ENCODE measurements around the gene CHST6.
"Not testable (repeated sequence)": the region's sequence is repeated elsewhere in the genome, so short reads cannot be mapped to it uniquely, and the experiment has no call there.

CHST6 gene

GRCh38 chr16:75495076-75495674 is at the start of gene CHST6:
CHST6 (minus strand) TSS chr16:75495441; CDS start chr16:75479828, 15,613 bp downstream.
- peak; percentile 10 for DNase-seq

DNA sequence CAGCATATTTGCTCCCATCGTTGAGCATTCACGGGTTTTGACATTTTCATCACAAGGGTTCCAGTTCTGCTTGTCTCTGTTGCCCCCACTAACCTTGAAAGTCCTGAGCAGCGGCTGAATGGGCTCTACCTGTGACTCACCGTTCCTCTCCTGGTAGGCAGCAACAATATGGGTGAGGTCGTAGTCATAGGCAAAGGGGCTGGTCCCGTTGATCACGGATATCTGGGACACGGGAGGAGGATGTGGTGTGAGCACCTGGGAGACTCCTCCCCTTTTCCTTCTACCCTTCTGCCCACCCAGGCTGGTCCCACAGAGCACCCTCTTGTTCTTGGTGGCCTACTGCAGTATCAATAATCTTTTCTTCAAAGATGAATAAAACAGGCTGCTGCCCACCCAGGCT is 47.2 kb upstream of the CHST6 start:
- not testable (repeated sequence) for DNase-seq

DNA sequence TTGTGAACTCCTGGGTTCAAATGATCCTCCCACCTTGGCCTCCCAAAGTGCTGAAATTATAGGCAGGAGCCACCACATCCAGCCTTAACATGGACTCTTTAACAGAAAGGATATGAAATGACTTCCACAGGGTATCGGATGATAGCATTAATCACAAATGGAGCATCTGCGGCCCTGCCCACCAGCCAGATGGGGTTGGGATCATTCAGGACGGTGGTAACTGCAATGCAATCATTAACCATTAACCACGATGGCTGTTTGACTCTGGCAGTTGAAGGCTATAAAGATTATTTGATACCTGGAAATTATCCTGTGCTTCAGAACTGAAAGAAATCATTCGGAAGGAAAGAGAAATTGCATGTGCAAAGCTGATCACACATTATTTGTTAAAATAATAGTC is 46.0 kb upstream of the CHST6 start:
- DNase-seq: no peak

DNA sequence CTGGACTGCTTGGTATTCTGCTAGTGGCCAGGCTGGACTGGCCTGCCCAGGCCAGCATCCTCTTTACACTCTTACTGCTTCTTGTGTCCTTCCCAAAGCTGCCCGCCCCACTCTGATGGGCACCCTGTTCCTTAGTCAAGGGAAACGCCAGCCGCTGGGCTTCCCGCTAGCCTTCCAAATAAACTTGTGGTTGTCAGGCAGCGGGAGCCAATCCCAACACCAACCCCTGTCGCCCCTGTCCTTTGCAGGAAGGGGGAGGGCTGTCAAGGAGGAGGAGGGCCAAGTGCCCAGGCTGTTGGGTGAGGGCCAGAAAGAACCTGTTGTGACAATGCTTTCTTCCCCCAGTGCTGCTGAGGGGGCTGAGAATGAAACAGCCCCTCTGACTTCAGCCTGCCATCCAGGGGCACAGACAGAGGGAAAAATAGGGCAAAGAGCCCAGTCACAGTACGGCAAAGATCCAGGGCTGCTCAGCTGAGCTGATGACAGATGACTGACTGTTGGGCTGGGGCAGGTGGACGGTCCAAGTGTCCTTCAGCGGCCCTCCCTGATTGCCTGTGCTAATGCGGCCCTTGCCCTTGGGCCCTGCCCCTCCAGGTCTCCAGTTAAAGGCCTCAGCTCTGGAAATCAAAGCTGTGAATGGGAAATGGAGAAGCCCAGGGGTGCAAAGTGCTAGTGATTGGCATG is 43.8 kb upstream of the CHST6 start:
- DNase-seq: not testable (repeated sequence)

DNA sequence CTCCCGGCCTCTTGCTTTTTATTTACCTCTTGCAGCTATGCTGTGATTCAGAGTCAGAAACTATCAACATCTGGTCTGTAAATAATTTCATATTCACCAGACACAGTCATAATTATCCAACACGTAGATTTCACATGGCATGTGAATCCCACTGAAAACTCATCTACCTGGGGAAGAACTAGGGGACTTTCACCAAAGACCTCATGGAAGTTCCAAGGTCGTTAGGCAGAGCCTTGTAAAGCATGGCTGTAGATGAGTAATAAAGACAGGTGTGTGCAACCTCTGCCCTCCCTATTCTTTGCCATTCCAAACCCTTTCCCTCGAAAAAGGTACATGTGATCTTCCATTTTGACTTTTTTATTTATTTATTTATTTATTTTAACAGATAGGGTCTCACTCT is 42.5 kb upstream of the CHST6 start:
- no peak for DNase-seq

GRCh38 chr16:75535901-75536300 is 40.7 kb upstream of the CHST6 start, which contains the start of gene CHST5:
CHST5 (minus strand) TSS chr16:75536108; CDS start chr16:75530384, 5,724 bp downstream.
- no peak for DNase-seq

DNA sequence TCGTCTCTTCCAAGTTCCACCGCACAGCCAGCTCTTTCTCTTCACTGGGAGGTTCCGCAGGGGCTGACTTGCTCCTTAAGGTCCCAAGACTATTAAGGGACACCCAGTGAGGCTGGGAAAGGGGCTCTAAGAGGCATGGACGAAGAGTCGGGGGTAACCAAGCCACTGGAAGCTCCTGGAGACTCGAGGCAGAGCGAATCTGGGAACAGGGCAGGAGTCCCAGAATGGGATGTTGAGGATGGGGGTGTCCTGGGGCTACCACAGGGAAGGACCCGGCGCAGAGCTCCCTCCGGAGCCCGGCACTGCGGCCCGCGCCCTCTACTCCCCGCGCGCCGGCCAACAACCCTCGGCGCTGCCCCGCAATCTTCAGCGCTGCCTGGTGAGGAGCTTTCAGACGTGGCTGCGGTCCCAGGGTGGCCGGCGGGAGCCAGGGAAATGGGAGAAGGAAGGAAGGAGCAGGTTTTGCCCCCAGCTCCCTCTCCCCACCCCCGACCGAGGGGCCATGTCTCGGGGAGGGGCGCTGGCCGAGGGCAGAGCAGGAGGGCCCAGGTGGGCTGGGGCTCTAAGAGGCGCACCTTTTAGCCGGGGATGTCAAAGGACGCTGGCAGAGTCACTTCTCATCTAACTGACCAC is 40.1 kb upstream of the CHST6 start:
- DNase-seq: no peak

- no peak for DNase-seq
Observed at GRCh38 chr16:75534560-75535205, 39.4 kb upstream of the CHST6 start.

- no peak for DNase-seq
Observed at GRCh38 chr16:75532791-75533190, 37.5 kb upstream of the CHST6 start.

DNA sequence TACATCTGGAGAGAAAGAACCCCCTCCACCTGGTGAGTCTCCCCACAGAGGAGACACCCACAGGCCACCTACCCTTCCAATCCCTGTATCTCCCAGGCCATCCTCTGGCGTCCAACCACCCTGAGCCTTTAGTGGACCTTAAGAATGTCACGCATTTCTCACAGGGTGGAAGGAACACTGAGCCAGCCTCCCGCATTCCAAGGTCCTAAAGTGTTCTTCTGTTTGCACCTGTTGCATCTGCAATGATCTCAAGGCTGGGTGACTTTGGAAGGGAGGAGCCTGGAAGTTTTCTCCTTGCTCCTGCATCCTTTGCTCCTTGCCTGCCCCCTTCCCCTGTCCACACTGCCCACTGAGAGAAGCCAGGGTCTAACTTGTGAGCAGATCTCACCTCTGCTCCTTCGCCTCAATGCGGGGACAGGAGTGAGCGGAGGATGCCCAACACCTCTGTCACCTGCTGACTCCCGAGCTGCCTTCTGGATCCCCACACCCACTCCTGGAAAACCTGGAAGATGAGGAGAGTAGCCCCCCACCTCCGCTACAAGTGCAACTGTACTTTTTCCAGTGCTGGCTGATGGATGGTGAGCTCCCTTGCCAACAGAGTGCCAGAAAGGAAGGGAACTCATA is 37.0 kb upstream of the CHST6 start:
- no peak for DNase-seq

GRCh38 chr16:75529959-75530358 is 34.7 kb upstream of the CHST6 start:
- DNase-seq: no peak

DNA sequence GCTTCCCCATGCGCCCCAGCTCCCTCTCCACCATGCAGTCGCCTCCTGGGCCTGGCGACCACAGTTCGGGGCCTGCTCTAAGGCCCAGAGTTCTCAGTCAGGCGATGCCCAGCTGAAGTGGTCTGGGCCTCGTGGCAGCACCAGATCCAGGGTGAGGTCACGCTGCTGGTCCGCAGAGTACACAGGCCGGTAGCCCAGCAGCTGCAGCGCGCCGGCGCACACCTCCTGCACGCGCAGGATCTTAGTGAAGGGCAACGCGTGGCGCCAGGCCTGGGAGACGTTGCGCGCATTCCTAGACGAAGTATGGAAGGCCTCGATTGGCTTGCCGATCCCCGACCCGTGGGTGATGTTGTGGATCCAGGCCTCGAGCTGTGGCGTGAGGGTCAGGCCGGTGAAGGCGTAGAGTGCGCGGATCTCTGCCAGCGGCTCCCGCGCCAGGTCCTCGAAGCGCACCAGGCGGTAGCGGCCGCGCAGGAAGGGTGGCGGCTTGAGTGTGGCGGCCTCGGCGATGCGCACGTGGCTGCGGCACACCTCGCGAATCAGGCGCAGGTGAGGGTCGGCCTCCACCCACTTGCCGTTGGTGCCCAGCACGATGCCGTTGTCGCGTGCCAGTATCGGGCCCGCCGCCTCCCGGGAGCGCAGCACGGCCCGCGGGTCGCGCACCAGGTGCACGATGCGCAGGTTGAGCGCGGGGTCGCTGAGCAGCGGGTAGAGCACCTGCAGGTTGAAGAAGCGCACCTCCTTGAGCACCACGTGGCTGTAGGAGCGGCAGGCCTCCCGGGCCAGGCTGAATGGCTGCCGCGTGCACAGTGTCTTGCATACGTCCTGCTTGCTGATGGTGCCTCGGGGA is 34.0 kb upstream of the CHST6 start:
- no peak for DNase-seq

- no peak for DNase-seq
Observed at GRCh38 chr16:75527825-75528299, 32.6 kb upstream of the CHST6 start.

DNA sequence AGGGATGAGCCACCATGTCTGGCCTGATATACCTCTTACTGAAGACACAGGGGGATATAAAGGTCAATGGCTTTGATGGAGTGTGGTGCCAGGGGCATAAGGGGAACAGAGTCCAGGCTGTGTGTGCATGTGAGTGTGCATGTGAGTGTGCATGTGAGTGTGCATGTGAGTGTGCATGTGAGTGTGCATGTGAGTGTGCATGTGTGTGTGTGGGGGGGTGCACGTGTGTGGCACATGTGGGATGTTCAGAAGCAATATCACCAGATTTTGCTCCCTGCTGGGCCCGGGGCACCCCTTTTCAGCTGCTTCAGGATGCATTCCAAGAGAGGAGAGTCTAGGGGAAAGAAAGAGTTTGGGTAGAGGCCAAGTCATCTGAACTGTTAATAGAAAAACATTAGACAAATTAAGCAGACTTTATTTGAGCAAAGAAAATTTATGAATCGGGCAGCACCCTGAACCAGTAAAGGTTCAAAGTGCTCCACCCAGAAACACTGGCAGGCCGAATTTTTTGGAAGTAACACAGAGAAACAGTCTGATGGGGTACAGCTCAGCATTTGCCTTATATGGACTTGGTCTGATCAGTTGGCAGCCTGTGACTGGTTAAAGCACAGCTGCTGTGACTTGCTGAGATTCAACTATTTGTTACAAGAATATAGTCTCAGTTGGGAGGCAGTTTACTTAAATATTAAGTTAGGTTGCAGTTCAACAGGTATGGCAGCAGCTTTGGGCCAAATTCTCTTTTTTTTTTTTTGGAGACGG is 31.0 kb upstream of the CHST6 start:
- no peak for DNase-seq

DNA sequence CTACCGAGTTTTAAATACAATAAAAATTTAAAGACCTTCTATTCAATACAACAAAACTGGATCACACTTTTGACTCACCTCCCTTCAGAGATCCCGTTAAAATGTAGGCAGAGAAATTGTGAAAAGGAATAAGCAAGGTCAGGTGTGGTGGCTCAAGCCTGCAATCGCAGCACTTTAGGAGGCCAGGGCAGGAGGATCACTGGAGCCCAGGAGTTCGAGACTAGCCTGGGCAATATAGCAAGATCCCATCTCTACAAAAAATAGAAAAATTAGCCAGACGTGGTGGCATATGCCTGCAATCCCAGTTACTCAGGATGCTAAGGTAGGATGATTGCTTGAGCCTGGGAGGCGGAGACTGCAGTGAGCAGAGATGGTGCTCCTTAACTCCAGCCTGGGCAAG is 23.9 kb upstream of the CHST6 start:
- no peak for DNase-seq

DNA sequence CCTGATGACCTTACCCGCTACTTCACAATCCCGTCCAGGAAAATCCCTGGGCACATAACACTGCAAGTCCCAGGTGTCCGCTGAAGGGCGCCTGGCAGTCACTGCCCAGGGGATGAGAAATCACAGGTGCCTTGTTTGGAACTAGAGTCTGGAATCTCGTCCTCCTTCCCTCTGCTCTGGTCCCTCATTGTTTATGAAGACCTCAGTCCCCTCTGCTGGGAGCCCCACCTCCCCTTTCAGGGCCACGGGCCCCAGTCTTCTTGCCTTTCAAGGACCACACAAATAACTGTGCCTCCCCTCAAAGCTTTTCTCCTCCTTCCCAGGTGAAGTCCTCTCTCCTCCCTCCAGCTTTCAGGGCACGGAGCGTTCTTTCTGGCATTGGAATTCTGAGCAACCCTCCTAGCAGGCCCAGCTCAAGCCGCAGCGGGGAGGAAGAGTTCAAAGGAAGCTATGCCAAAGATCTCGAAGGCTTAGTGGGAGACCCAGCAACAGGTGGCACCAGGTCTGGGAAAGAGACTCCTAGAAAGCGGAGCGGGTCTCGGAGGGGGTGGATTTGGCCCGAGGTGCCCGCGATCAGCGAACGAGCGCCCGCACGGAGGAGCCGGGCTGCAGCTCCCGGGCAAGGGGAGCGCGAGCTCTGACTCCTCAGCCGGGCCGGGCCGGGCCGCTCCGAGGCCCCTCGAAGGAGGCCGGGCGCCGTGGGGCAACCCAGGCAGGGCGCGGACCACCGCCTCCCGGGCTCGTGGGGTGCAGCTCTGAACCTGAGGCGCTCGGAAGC is 21.1 kb upstream of the CHST6 start:
- peak; percentile 23 for DNase-seq

DNA sequence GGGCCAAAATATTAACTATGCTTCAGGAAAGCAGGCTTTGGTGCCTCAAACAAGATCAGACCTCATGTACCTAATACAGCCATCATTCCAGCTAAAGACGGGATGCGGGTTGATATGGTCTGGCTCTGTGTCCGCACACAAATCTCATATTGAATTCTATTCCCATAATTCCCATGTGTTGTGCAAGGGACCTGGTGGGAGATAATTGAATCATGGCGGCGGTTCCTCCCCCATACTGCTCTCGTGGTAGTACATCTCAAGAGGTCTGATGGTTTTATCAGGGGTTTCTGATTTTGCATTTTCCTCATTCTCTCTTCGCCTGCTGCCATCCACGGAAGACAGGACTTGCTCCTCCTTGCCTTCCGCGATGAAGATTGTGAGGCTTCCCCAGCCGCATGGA is 19.1 kb upstream of the CHST6 start:
- no peak for DNase-seq

DNA sequence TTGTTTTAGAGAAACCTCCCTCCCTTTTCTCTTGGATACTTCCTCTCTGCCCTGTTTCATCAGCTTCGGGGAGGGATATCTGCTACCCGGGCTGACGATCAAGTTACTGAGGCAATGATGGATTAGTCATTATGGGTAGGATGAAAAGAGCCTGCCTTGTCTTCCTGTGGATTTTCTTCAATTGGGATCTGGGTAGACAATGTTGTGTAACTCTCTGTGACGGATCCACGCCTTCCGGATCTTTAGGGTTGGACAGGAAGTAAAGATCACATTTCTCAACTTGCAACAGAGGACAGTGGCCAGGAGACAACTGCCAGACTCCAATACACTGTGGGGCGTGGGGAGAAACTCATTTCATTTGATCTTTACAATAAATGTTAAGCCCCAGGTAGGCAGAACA is 11.3 kb upstream of the CHST6 start:
- no peak for DNase-seq

- DNase-seq: no peak
Observed at GRCh38 chr16:75506107-75506506, 10.9 kb upstream of the CHST6 start.

DNA sequence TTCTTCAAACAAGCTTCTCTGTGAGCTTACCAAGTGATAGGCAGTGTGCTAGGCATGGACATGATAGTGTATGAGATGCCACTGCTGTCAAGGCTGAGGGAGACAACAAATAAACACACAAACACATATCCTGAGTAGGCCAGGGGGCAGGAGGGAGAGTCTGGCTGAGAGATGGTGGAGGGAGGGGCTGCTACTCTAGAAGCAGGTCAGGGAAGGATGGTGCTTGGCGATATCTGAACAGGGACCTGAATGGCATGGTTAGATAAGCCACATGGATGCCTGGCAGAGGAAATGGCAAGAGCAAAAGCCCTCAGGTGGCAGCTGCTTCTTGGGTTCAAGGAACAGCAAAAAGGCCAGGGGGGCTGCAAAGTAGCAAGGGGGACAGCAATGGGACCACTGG is 8.6 kb upstream of the CHST6 start:
- no peak for DNase-seq
